ENCODE results near the gene PSMB9. TPM values are rescaled to one million over a fixed set of nuclear protein-coding genes. Genes with fewer than 3 reads are reported as not detected.

The PSMB9 gene
- total and polyA plus RNA-seq, 9 of the 15 experiments (the other 6 are each of a cell fraction or from before 2014, with no cell fraction given) = 1.1 to 3.7 (median 2.4) TPM

GRCh38 chr6:32853541-32854375, at the start of gene PSMB9, which contains the start of gene TAP1 (continued):
- no peak for TF ChIP-seq ZNF764 (CRISPR knock-in tag; IDR thresholded peaks at IDR 0.05; ENCODE audit: low read depth)
- TF ChIP-seq ZNF121 (CRISPR knock-in tag; conservative IDR thresholded peaks at IDR 0.05) = peak; percentile 33; the same call in 1 of the 2 replicates
- TF ChIP-seq GABPB2 (CRISPR knock-in tag; conservative IDR thresholded peaks at IDR 0.05) = no peak
- TF ChIP-seq HNRNPL (IDR thresholded peaks at IDR 0.05; ENCODE audit: low read depth, low read length) = no peak
- peak; percentile 80 for TF ChIP-seq POLR2G (IDR thresholded peaks at IDR 0.05; ENCODE audit: low read depth, low read length)
- TF ChIP-seq ZBTB12 (CRISPR knock-in tag; IDR thresholded peaks at IDR 0.05) = peak; percentile 95
- TF ChIP-seq TBL1XR1 (IDR thresholded peaks at IDR 0.05; ENCODE audit: low read length in 2 of 2) = peak in 1 of 2 experiments; percentile 59; a peak in 1 of 4 replicates
- TF ChIP-seq LCOR (CRISPR knock-in tag; IDR thresholded peaks at IDR 0.05) = peak; percentile 97
- peak; percentile 58; the same call in 1 of the 2 replicates for TF ChIP-seq SOX6 (IDR thresholded peaks at IDR 0.05)
- peak; percentile 58; the same call in 1 of the 2 replicates for TF ChIP-seq ZBTB1 (CRISPR knock-in tag; IDR thresholded peaks at IDR 0.05; ENCODE audit: borderline replicate concordance, low read depth)
- TF ChIP-seq KLF16 (IDR thresholded peaks at IDR 0.05) = no peak; the same call in 1 of the 2 replicates
- no peak for TF ChIP-seq ZNF561 (CRISPR knock-in tag; conservative IDR thresholded peaks at IDR 0.05)
- TF ChIP-seq SMARCA5 (IDR thresholded peaks at IDR 0.05) = no peak
- TF ChIP-seq PBX2 (CRISPR knock-in tag; IDR thresholded peaks at IDR 0.05; ENCODE audit: low read depth) = no peak
- no peak for TF ChIP-seq PBX2 (tag; conservative IDR thresholded peaks at IDR 0.05; ENCODE audit: low read depth)
- no peak for TF ChIP-seq ZNF551 (CRISPR knock-in tag; IDR thresholded peaks at IDR 0.05)
- peak; percentile 79 for TF ChIP-seq ZKSCAN1 (IDR thresholded peaks at IDR 0.05; ENCODE audit: low read depth, low read length)
- no peak for TF ChIP-seq ZZZ3 (IDR thresholded peaks at IDR 0.05)
- no peak for TF ChIP-seq ATF4 (CRISPR knock-in tag; IDR thresholded peaks at IDR 0.05)
- TF ChIP-seq ZNF408 (CRISPR knock-in tag; IDR thresholded peaks at IDR 0.05; ENCODE audit: low read depth) = no peak
- no peak for TF ChIP-seq RBM17 (IDR thresholded peaks at IDR 0.05; ENCODE audit: borderline replicate concordance, low read depth, low read length)
- TF ChIP-seq ATF3 (IDR thresholded peaks at IDR 0.05) = no peak
- 0 out of 2 replicates have a peak, but pooled peaks have one; percentile 30 for TF ChIP-seq ATF3 (CRISPR knock-in tag; conservative IDR thresholded peaks at IDR 0.05)

Data from K562 (cell line).